Peyer's patch (tissue), 4 donors: ENCODE results near the gene EFNB2. TPM values are rescaled to one million over a fixed set of nuclear protein-coding genes. Genes with fewer than 3 reads are reported as not detected.
A peak's percentile ranks its signal among the peaks of the same experiment; 100 is the strongest.

Experiments used
- DNase-seq, 3 donors: peaks; one replicate each; pipeline ENCODE4 v3.0.0-alpha.2; 2017 to 2019
- H3K27ac ChIP-seq, 4 donors: fragments of 200-600 bp; sonication (generic); one replicate each; pipeline ENCODE4 v1.5.1; 2016 to 2019
- H3K27me3 ChIP-seq, 2 donors: fragments of 200-600 bp; sonication (generic); one replicate each; pipeline ENCODE4 v1.5.1; 2019
- H3K36me3 ChIP-seq, 3 donors: fragments of 200-600 bp; sonication (generic); one replicate each; pipeline ENCODE4 v1.5.1; 2016 to 2019
- H3K4me1 ChIP-seq, 4 donors: fragments of 200-600 bp; sonication (generic); one replicate each; pipeline ENCODE4 v1.5.1; 2016 to 2019
- H3K4me3 ChIP-seq, 4 donors: fragments of 200-600 bp; sonication (generic); 1 replicate in 3 of 4; 2 replicates in 1 of 4; pipeline ENCODE4 v1.5.1; 2016 to 2019; ENCODE audit warnings: mild to moderate bottlenecking in 1 of 4
- H3K9me3 ChIP-seq, 4 donors: fragments of 200-600 bp; sonication (generic); one replicate each; pipeline ENCODE4 v1.5.1; 2016 to 2019; ENCODE audit warnings: mild to moderate bottlenecking in 1 of 4
- POLR2A ChIP-seq, 2 donors: fragments of 450-650 bp; IDR thresholded peaks; one replicate each; pipeline ENCODE4 v1.5.1; 2017; ENCODE audit warnings: antibody characterized with exemption in 2 of 2, mild to moderate bottlenecking in 2 of 2, moderate library complexity in 2 of 2
- total RNA-seq, 4 donors: library from RNA; depleted of rRNA; stranded (reverse); fragments of >200 nt; gene quantifications; one replicate each; pipeline ENCODE4 v1.1.0, GENCODE V29; 2016
- TF ChIP-seq, protein P1 (sequence below), 6 experiments: fragments of 450-650 bp in 4 of 6; fragments of 200-600 bp in 2 of 6; sonication (generic) in 1 of 6; IDR thresholded peaks; one replicate each; pipeline ENCODE4 v1.5.1; 2017 to 2019; ENCODE audit warnings: antibody characterized with exemption in 6 of 6, mild to moderate bottlenecking in 3 of 6, moderate library complexity in 1 of 6

The EFNB2 gene
- total RNA-seq, 4 donors from 2014 or later, result 5.8 to 38.9 (median 30.2) TPM

DNA sequence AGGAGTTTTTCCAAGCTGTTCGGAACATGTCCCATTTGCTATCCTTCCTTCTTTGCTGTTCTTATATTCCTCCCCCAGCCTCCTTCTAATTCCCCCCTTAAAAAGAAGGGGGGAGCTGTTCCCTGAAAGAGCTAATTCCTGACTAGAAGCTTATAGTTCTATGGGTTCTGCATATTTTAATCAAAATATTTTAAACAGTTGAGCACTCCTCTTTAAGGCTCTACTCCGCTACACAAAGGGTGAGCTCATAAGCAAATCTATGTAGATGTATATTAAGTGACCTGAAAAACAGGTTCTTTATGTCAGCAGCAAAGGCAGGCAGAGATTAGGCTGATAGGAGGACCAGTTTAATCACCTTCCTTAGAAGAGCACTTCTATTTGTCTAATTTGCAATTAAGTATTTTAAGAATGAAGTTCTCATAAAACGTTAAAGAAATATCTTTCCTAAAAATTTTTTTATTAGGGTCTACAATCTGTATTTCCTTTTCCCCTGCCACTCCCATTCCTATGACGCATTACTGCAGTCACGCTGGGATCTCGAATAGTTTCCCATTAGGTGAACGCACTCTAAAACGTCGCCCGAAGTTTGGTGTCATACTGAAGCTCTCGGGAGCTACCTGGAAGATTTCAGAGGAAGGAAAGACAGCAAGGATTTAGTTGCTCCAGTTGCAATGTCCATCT is 5.2 kb downstream of the EFNB2 start:
- TF ChIP-seq POLR2A (IDR thresholded peaks at IDR 0.05), result no peak
- TF ChIP-seq, protein P1, sequence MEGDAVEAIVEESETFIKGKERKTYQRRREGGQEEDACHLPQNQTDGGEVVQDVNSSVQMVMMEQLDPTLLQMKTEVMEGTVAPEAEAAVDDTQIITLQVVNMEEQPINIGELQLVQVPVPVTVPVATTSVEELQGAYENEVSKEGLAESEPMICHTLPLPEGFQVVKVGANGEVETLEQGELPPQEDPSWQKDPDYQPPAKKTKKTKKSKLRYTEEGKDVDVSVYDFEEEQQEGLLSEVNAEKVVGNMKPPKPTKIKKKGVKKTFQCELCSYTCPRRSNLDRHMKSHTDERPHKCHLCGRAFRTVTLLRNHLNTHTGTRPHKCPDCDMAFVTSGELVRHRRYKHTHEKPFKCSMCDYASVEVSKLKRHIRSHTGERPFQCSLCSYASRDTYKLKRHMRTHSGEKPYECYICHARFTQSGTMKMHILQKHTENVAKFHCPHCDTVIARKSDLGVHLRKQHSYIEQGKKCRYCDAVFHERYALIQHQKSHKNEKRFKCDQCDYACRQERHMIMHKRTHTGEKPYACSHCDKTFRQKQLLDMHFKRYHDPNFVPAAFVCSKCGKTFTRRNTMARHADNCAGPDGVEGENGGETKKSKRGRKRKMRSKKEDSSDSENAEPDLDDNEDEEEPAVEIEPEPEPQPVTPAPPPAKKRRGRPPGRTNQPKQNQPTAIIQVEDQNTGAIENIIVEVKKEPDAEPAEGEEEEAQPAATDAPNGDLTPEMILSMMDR (IDR thresholded peaks at IDR 0.05), result no peak
- Histone ChIP-seq H3K4me3 (peak overlapping the region in 1 of 4 donors; percentile 88), H3K9me3 (no peaks in the 10 kb centered on the region), H3K27ac (no peak overlapping the region), H3K36me3 (no peaks in the 10 kb centered on the region), H3K27me3 (no peaks in the 10 kb centered on the region), H3K4me1 (peaks cover 0 to 12% (median 10%) of the 10 kb centered on the region in 4 donors)
- no peak for DNase-seq

GRCh38 chr13:106529415-106530170 is 5.9 kb downstream of the EFNB2 start:
- Histone ChIP-seq H3K4me1 (peaks cover 0 to 10% (median 8%) of the 10 kb centered on the region in 4 donors), H3K36me3 (no peaks in the 10 kb centered on the region), H3K9me3 (no peaks in the 10 kb centered on the region), H3K27ac (no peak overlapping the region), H3K27me3 (no peaks in the 10 kb centered on the region), H3K4me3 (no peak overlapping the region)
- DNase-seq, result no peak
- TF ChIP-seq, protein P1 (IDR thresholded peaks at IDR 0.05), result no peak
- TF ChIP-seq POLR2A (IDR thresholded peaks at IDR 0.05), result no peak

DNA sequence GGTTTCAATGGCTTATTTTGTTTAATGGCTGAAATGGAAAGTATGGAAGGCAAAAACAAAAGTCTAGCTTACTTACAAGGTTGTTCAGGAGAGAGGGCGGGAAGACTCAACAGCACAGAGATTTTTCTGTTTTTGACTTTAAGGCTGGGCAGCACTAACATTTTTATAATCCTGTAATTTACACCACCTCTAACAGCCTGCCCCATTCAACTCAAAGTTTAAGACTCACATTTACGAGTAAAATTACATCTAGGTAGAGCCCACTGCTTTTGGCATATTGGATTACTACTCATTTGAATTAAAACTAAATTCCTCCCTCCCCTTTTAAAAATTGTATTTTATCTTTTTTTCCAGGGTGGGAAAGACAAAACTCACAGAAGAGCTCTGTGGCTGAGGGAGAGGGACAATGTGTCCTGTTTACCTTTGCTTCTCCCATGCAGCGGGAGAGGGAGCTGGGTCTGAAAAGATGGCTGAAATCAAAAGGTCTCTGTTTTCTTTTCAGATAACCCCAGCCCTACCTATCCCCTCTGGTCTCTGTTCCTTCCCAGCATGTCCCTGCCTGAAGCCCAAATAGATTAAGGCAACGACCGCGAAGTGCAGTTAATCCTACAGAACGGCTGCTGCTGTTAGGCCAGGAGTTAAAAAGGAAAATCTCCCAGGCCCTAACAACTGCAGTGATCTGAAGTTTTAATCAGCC is 6.6 kb downstream of the EFNB2 start:
- DNase-seq, result no peak
- H3K27ac ChIP-seq, result no peak overlapping the region

DNA sequence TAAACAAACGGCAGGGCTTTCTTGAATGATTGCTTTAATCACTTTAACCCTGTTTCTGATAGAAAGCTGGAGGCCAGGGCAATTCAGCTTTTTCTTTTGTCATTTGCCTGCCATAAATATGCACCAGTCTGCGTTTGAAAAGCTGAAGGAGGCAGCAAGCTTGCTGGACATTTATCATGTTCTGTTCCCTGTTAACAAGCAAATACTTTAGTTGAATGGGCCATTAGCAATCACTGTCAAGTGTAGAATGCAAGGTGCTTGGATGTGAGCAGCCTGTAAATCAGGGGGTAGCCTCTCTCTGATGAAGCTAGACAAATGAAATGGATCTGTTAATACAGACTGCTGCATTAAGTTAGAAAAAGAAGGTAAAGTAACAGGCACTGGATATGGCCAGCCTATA is 7.6 kb downstream of the EFNB2 start:
- Histone ChIP-seq H3K9me3 (no peaks in the 10 kb centered on the region), H3K4me3 (no peak overlapping the region), H3K36me3 (no peaks in the 10 kb centered on the region), H3K27ac (no peak overlapping the region), H3K27me3 (no peaks in the 10 kb centered on the region), H3K4me1 (peaks cover 0 to 8% (median 1%) of the 10 kb centered on the region in 4 donors)
- TF ChIP-seq, protein P1 (IDR thresholded peaks at IDR 0.05), result no peak
- DNase-seq, result no peak

More for the DNA sequence above, 6.6 kb downstream of the EFNB2 start:
- Histone ChIP-seq H3K4me1 (peaks cover 0 to 5% (median 2%) of the 10 kb centered on the region in 4 donors), H3K36me3 (no peaks in the 10 kb centered on the region), H3K4me3 (no peak overlapping the region), H3K9me3 (no peaks in the 10 kb centered on the region), H3K27me3 (no peaks in the 10 kb centered on the region)
- TF ChIP-seq, protein P1 (IDR thresholded peaks at IDR 0.05), result no peak
- no peak for TF ChIP-seq POLR2A (IDR thresholded peaks at IDR 0.05)

DNA sequence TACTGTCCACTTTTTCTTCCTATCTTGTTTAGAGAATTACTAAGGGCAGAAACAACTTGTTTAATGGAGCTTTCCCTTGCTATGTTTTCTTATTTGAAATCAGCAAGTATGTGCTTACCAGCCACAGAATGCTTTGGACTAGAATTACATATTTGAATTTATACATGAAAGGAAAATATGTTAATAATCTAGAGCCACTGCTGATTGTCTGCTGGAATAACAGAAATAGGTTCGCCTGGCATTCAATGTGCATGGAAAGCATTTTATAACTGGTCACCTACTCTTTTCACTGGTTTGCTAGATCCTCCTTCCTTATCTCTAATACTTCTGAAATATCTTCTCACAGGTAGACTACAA is 8.0 kb downstream of the EFNB2 start:
- H3K4me3 ChIP-seq, result no peak overlapping the region
- no peaks in the 10 kb centered on the region for H3K9me3 ChIP-seq
- no peak overlapping the region for H3K27ac ChIP-seq
- no peak for DNase-seq
- no peaks in the 10 kb centered on the region for H3K36me3 ChIP-seq
- no peaks in the 10 kb centered on the region for H3K27me3 ChIP-seq
- peaks cover 0 to 9% (median 1%) of the 10 kb centered on the region in 4 donors for H3K4me1 ChIP-seq
- TF ChIP-seq, protein P1 (IDR thresholded peaks at IDR 0.05), result no peak
- no peak for TF ChIP-seq POLR2A (IDR thresholded peaks at IDR 0.05)
